NCI-H446 (cell line): ENCODE measurements around the gene VAV2.

Experiments used
- DNase-seq, 2 experiments: peaks; one replicate each; lab custom pipeline; 2025; lab: John Stamatoyannopoulos, UW

VAV2 gene

GRCh38 chr9:133835262-133835901, 156.7 kb downstream of the VAV2 start:
- no peak for DNase-seq

GRCh38 chr9:133834080-133834976, 157.8 kb downstream of the VAV2 start:
- DNase-seq, result no peak

- DNase-seq, result no peak
Observed at GRCh38 chr9:133833388-133834025, 158.6 kb downstream of the VAV2 start.

- no peak for DNase-seq
Observed at GRCh38 chr9:133832877-133833276, 159.2 kb downstream of the VAV2 start.

GRCh38 chr9:133830711-133831110, 161.4 kb downstream of the VAV2 start:
- DNase-seq, result no peak

GRCh38 chr9:133830310-133830709, 161.8 kb downstream of the VAV2 start:
- DNase-seq, result no peak

GRCh38 chr9:133828338-133828997, 163.7 kb downstream of the VAV2 start:
- DNase-seq, result no peak

- DNase-seq, result no peak
Observed at GRCh38 chr9:133826289-133827085, 165.6 kb downstream of the VAV2 start.

GRCh38 chr9:133825555-133826218, 166.4 kb downstream of the VAV2 start:
- DNase-seq, result no peak

GRCh38 chr9:133824802-133825186, 167.3 kb downstream of the VAV2 start:
- no peak for DNase-seq

- no peak for DNase-seq
Observed at GRCh38 chr9:133824106-133824801, 167.9 kb downstream of the VAV2 start.

- no peak for DNase-seq
Observed at GRCh38 chr9:133823189-133824105, 168.7 kb downstream of the VAV2 start.

- no peak for DNase-seq
Observed at GRCh38 chr9:133822430-133823065, 169.6 kb downstream of the VAV2 start.

- DNase-seq, result no peak
Observed at GRCh38 chr9:133821601-133822429, 170.3 kb downstream of the VAV2 start.

GRCh38 chr9:133819923-133820322, 172.2 kb downstream of the VAV2 start:
- DNase-seq, result no peak

- no peak for DNase-seq
Observed at GRCh38 chr9:133818444-133818843, 173.7 kb downstream of the VAV2 start.

- no peak for DNase-seq
Observed at GRCh38 chr9:133815781-133816180, 176.3 kb downstream of the VAV2 start.
